GM04503 (cell line): ENCODE results near the gene BAIAP2L2.

Source experiments
- DNase-seq: peaks from one replicate; pipeline ENCODE4 v3.0.0-alpha.2; 2012; ENCODE audit warnings: low read depth

Gene BAIAP2L2

GRCh38 chr22:38068641-38069371 is 41.7 kb downstream of the BAIAP2L2 start:
- no peak for DNase-seq

DNA sequence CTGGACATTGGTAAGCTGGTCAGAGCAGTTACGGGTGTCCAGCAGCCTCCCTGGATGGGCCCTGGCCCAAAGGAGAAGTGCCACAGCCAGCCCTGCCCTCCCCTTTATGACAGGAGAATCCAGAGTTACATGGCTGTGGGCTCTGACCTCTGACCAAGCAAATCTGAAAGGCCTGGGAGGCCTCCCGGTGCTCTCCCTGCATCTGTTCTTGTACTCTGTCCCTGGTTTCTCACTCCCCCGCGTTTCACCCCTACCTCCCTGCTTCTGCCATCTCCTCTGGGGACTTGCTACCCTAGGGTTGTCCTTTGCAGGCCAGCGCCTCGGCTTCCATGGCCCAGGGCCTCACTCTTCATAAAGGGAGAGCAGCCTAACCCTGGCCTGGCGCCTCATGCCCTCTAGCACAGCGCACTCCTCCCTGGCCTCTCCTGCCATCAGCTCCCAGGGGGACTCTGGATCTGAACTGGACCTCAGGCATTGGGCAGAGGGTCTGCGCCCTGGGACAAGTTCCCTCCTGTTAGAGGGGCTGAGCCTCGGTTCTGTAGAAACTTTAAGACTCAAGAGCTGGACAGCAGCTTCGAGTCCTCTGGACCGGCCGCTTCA is 42.6 kb downstream of the BAIAP2L2 start:
- no peak for DNase-seq

- no peak for DNase-seq
These were observed 43.5 kb downstream of the BAIAP2L2 start for GRCh38 chr22:38067028-38067415.

GRCh38 chr22:38066381-38067027 is 44.0 kb downstream of the BAIAP2L2 start:
- no peak for DNase-seq

GRCh38 chr22:38065539-38065938 is 44.9 kb downstream of the BAIAP2L2 start:
- no peak for DNase-seq

- no peak for DNase-seq
These were observed 47.7 kb downstream of the BAIAP2L2 start for GRCh38 chr22:38062791-38063190.

GRCh38 chr22:38056969-38057891 is 53.3 kb downstream of the BAIAP2L2 start, which contains the start of gene PICK1:
Gene PICK1, plus strand, starts transcription at chr22:38057404. Its CDS starts 406 bp downstream, at chr22:38057810.
- DNase-seq: peak; percentile 71

DNA sequence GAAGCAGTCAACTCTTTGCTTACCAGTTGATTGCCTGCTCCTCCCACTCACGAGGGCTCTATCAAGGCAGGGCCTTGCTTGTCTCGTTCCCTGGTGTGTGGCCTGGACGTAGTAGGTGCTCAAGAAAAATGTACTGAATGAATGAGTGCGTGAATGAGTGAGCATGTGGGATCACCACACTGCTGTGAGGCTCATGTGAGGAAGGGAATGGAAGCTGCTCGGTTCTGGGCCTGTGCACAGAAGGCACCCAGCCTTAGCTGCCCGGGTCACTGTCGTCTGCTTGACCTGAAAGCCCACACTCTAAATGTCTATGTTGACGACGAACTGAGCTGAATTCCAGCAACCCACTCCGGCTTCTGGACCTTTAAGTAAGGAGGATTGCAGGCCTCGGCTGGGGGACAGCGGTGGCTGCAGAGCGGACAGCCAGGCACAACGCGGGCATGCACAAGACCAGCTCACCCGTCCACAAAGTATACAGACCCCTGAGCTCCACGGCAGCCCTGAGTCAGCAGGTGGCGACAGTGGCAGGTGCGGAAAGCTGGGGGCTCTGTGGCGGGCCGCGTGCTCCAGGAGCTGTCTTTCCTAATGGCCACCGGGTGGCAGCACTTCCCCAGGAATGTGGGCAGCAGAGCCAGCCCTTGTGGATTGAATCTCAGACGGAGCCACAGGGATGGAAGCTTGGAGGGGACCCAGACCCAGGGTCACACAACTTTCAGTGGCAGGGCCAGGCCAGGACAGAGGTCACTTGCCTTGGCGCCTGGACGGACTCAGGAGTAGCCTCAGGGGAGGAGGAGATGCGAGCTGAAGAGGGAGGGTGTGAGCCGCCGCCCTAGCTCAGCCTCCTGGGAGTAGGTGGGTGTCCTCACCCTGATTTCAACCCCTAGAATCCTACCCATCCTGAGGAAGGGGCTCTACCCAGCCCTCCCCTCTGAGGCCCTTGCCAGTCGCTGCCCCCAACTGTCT is 58.3 kb downstream of the BAIAP2L2 start:
- DNase-seq: no peak

DNA sequence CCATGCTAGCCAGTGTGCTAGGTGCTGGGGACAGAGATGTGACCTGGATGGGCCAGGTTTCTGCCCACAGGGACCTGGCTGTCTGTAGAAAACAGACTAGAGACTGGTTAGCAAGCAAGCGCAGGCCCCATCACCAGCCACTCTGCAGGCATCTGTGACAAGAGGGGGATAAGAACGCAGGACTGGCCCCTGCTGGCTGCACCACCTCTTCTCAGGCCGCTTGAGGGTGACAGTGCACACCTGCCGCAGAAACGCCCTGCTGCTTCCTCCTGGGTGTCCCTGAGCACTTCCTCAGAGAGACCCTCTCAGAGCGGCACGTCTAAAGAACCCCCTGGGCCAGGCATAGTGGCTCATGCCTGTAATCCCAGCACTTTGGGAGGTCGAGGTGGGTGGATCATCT is 59.2 kb downstream of the BAIAP2L2 start:
- no peak for DNase-seq

DNA sequence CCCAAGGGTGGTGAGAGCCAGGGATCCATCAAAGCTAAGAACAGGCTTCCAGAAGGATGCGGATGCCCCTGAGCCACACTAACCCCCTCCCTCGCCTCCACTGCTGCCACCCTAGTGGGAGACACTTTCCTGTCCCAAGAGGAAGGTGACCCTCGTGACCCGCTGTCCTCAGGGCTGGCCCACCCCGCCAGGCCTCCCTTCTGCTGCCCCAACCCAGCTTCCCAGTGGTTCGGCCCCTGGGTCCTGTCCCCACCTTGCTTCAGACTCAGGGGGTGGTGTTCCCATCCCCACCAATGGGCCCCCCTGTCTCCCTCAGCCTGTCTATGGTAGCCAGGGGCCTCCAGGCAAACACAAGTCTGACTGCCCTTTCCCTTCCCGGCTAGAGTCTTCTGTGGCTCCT is 59.8 kb downstream of the BAIAP2L2 start:
- DNase-seq: no peak

DNA sequence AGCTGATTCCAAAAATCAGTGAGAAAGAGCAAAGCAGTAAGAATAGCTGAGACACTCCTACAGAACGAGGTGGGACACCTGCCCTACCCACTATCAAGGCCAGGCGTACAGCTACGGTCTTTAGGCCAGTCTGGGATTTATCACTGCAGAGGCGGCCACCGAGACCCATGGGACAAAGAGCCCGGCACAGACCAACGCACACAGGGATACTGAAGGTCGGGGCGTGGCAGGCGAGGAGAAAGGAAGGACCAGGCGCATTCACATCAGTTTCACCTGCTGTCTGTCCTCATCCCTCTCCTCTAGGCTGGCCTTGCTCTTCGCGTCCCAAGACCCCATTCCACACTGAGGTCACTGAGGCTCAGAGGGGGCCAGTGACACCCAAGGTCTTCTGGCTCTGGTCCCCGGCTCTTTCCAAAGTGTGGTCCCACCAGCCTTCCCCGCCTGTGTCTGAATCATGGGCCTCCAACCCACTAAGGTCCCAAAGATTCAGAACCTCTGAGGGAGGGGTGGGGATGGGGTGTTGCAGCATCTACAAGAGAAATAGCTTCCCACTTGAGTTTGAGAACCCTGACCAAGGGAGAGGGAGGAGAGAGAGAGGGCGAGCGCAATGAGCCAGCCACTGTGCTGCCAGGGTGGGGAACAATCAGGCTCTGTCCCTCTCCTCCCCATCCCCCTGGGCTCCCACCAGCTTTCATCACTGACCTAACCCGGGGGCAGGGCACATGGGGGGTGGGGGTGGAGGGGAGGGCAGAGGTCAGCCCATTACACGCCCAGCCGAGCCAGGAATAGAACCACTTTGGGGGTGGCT is 60.5 kb downstream of the BAIAP2L2 start:
- DNase-seq: no peak

GRCh38 chr22:38046070-38046748 is 64.3 kb downstream of the BAIAP2L2 start:
- DNase-seq: no peak

DNA sequence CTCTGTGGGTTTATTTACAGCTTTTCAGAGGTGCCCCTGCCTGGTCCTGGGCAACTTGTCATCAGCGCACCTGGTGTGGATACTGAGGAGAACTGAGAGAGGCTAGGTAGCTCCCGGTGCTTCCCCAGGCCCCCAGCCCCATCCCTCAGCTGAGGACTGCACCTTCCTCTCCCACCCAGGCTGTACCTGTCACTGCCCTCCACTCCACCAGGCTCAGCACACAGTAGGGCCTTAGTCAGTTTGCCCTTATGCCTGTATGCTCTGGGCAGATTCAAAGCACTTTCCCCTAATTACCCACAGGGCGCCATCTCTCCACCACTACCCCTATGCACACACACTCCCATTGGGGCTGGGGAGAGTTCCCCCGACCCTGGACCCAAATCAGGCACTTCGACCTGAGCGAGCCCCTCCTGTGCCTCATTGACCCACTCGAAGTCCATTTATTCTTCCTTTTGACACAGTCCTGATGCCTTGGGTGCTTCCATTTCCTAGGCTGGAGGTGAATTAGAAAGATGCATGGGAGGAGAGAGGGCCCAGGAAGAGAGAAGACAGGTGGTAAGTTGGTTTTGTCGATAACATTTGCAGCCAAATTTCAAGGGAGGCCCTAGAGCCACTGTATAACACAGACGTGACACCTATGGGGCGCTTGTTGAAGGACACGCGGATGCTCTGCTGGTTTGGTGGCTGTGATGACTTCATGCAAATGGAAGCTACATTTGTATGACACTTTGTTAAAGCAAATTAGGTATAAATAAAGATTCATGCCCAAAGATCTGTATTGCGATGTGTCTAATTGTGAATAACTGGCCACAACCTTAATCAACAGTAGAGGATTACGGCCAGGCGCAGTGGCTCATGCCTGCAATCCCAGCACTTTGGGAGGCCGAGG is 67.1 kb downstream of the BAIAP2L2 start:
- no peak for DNase-seq

DNA sequence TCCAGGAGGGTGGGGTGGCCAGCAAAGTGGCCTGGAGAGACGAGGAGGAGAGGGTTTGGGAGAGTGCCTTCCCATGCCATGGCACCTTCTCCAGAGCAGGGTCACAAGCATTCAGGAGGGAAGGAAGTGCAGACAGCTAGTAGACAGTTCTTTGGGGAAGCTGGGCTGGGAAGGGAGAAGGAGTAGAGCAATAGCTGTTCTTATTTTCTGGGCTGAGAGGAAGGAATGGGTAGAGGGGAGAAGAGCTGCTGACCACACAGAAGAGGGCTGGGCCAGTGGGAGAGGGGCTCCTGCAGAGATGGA is 68.0 kb downstream of the BAIAP2L2 start:
- no peak for DNase-seq

DNA sequence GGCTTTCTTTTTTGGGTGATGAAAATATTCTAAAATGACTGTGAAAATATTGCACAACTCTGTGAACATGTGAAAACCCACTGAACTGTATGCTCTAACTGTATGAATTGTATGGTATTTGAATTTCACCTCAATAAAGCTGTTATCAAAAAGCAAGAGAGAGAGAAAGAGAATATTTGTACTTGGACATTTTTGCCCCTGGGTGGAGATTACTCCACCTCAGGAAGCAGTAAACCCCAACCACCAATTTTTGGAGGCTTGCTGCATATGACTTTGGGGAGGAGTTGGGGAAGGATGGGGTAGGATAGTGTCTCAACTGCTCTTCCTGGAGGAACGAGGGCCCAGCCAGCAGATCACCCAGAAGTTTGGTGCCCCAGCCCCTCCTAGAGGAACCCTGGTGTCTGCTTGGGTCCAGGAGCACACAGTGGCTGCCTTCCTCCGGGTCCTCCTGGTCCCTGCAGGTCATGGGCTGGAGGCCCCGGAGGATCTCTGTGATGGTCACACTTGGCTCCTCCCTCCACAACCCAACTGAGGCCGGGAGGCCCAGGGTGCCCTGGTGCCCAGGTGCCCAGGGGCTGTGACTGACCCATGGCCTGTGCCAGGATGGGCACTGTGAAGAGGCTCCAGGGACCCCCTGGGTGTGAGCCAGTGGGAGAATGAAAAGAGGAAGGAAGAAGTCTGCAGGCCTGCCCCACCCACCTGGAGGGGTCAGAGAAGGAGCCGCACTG is 68.6 kb downstream of the BAIAP2L2 start:
- DNase-seq: no peak

DNA sequence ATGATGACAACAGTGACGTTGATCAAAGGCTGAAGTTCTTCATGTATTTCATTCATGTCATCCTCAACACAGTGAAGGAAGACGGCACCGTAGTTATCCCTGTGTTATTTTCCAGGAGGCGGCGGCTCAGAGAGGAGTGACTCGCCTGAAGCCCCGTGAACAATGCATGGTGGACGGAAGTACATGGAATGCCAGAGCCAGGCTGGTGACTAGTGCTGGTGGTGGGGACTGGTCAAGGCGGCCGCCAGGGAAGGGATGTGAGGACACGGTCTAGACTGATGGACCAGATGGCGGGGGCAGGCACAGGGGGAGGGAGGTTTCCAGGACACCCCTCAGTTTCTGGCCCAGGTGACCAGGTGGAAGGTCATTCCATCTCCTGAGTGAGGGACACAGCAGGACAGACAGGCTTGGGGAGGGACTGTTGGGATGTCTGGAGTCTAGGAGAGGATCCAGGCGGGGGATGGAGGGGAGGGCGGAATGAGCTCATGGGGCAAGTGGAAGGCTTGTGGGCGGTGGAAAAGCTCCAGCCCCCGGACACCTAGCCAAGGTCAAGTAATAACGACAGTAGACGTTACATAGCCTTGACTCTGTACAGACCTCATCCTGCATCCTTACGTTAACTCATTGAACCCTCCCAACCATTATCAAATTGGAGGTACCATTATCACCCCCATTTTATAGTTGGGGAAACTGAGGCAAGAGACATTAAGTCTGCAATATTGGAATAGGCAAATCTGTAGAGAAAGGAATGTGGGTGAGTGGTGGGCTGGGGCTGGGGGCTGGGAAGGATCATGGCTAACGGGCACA is 69.3 kb downstream of the BAIAP2L2 start:
- DNase-seq: no peak
